Peyer's patch (tissue), 4 donors: ENCODE measurements around the gene ABHD1.

Experiments
- CTCF ChIP-seq, 6 experiments: fragments of 450-650 bp in 4 of 6; fragments of 200-600 bp in 2 of 6; sonication (generic) in 1 of 6; IDR thresholded peaks; one replicate each; pipeline ENCODE4 v1.5.1; 2017 to 2019; ENCODE audit warnings: antibody characterized with exemption in 6 of 6, mild to moderate bottlenecking in 3 of 6, moderate library complexity in 1 of 6
- POLR2A ChIP-seq, 2 donors: fragments of 450-650 bp; IDR thresholded peaks; one replicate each; pipeline ENCODE4 v1.5.1; 2017; ENCODE audit warnings: antibody characterized with exemption in 2 of 2, mild to moderate bottlenecking in 2 of 2, moderate library complexity in 2 of 2

GRCh38 chr2:27154488-27154887 is 30.9 kb downstream of the ABHD1 start:
- TF ChIP-seq CTCF (IDR thresholded peaks at IDR 0.05) (no peak), POLR2A (IDR thresholded peaks at IDR 0.05) (no peak)
